ENCODE results near the gene GORASP1.

DNA sequence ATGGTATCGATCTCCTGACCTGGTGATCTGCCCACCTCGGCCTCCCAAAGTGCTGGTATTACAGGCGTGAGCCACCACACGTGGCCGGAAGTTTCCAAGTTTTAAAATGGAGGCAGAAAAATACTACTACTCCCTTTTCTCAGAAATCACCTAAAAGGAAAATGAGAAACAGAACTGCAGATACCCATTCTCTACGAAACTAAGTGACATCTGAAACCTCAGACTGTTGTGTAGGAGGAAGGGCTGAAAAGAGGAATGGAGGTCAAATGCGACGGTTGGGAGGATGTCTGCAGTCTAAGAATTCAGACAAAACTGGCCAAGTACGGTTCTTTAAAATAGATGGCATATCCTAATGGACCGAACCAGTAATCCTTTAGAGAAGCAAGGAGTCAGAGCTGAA, 31.5 kb downstream of the GORASP1 start:
- TF ChIP-seq EZH2phosphoT487 (IDR thresholded peaks at IDR 0.05; ENCODE audit: borderline replicate concordance, low read depth, low read length): no peak
- TF ChIP-seq, protein P1, sequence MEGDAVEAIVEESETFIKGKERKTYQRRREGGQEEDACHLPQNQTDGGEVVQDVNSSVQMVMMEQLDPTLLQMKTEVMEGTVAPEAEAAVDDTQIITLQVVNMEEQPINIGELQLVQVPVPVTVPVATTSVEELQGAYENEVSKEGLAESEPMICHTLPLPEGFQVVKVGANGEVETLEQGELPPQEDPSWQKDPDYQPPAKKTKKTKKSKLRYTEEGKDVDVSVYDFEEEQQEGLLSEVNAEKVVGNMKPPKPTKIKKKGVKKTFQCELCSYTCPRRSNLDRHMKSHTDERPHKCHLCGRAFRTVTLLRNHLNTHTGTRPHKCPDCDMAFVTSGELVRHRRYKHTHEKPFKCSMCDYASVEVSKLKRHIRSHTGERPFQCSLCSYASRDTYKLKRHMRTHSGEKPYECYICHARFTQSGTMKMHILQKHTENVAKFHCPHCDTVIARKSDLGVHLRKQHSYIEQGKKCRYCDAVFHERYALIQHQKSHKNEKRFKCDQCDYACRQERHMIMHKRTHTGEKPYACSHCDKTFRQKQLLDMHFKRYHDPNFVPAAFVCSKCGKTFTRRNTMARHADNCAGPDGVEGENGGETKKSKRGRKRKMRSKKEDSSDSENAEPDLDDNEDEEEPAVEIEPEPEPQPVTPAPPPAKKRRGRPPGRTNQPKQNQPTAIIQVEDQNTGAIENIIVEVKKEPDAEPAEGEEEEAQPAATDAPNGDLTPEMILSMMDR (conservative IDR thresholded peaks at IDR 0.05; ENCODE audit: low read length): no peak

All from OCI-LY7 (cell line).